ENCODE data around the gene GRIK5.

- TF ChIP-seq ZBTB33 (IDR thresholded peaks at IDR 0.05) (no peak), CTCF (IDR thresholded peaks at IDR 0.05; ENCODE audit: low read depth, low read length, missing input control) (peak; percentile 10)
Observed at GRCh38 chr19:42092350-42092749, 22.3 kb upstream of the GRIK5 start.

Data from liver (tissue), 2 donors.